HCT116 (cell line): ENCODE data around the gene TAGLN3. TPM values are rescaled to one million over a fixed set of nuclear protein-coding genes. Genes with fewer than 3 reads are reported as not detected.

Source experiments
- ATAC-seq: fragments of 200-7000 bp; cut with Tn5 transposase; 2 replicates; pipeline ENCODE4 v1.9.1; 2020; ENCODE audit warnings: mild to moderate bottlenecking, moderate library complexity
- BruUV-seq: library from RNA; stranded (reverse); fragments of 400-500 nt; replicated peaks from 2 replicates; lab custom pipeline; 2021; lab: Mats Ljungman, UMichigan
- CTCF ChIA-PET: fragments of 300-600 bp; sonication (Branson Sonifier 250); formaldehyde crosslinking; loops from one replicate; lab custom pipeline; 2021; ENCODE audit warnings: antibody characterized with exemption; lab: Charles Lee
- POLR2A ChIA-PET: fragments of 300-600, 350-600 bp; sonication (Branson Sonifier 250); formaldehyde crosslinking; loops from one replicate; lab custom pipeline; 2021; ENCODE audit warnings: antibody characterized with exemption; lab: Charles Lee
- RAD21 ChIA-PET, 2 experiments: fragments of 300-600 bp; sonication (Branson Sonifier 250); formaldehyde crosslinking; loops; one replicate each; lab custom pipeline; 2023; ENCODE audit warnings: low total read pairs in 2 of 2; ENCODE audit not compliant: uncharacterized antibody in 2 of 2, unreplicated experiment in 2 of 2, low non-redundant PET in 1 of 2; lab: Charles Lee
- DNase-seq: peaks from one replicate; pipeline ENCODE4 v3.0.0-alpha.2; 2010; ENCODE audit warnings: low read depth, low spot score
- H2AFZ ChIP-seq: fragments of 200-600 bp; shearing (Covaris generic), sonication (generic); 2 replicates; pipeline ENCODE4 v1.6.1; 2017; ENCODE audit warnings: low read depth, mixed run types, mixed read lengths, antibody characterized with exemption, low read length; ENCODE audit not compliant: poor library complexity, severe bottlenecking
- H3K27ac ChIP-seq: 2 replicates; pipeline ENCODE4 v1.5.1; 2012; ENCODE audit warnings: low read depth, low read length
- H3K27me3 ChIP-seq: fragments of 200-600 bp; sonication (generic); 2 replicates; pipeline ENCODE4 v1.6.1; 2016; ENCODE audit warnings: mixed run types, low read length, mixed read lengths; ENCODE audit not compliant: insufficient read depth
- H3K36me3 ChIP-seq, 2 experiments: fragments of 200-500 bp in 1 of 2; fragments of 200-600 bp in 1 of 2; sonication (Bioruptor generic) in 1 of 2; sonication (generic) in 1 of 2; 2 replicates each; pipeline versions ENCODE4 v1.5.1 to v1.6.1; 2014 to 2016; ENCODE audit warnings: low read length in 2 of 2, inconsistent platforms in 1 of 2, mixed read lengths in 1 of 2, mixed run types in 1 of 2; ENCODE audit not compliant: insufficient read depth in 2 of 2, control insufficient read depth in 1 of 2
- H3K4me1 ChIP-seq, 2 experiments: fragments of 200-600 bp in 1 of 2; sonication (generic) in 1 of 2; 2 replicates each; pipeline versions ENCODE4 v1.5.1 to v1.6.1; 2012 to 2017; ENCODE audit warnings: low read length in 2 of 2, inconsistent platforms in 1 of 2, mild to moderate bottlenecking in 1 of 2, mixed read lengths in 1 of 2, mixed run types in 1 of 2, moderate library complexity in 1 of 2; ENCODE audit not compliant: insufficient read depth in 2 of 2, control insufficient read depth in 1 of 2
- H3K4me2 ChIP-seq: fragments of 200-600 bp; sonication (generic); 2 replicates; pipeline ENCODE4 v1.6.1; 2017; ENCODE audit warnings: mixed run types, low read length, mixed read lengths
- H3K4me3 ChIP-seq, 2 experiments: fragments of 200-600 bp in 1 of 2; sonication (generic) in 1 of 2; replicated peaks in 1 of 2; 2 replicates each; pipeline ENCODE4 v1.5.1; 2011 to 2016; ENCODE audit warnings: low read length in 2 of 2, control low read depth in 1 of 2, low read depth in 1 of 2, mild to moderate bottlenecking in 1 of 2, mixed read lengths in 1 of 2, mixed run types in 1 of 2
- H3K79me2 ChIP-seq: fragments of 200-600 bp; sonication (generic); 2 replicates; pipeline ENCODE4 v1.6.1; 2017; ENCODE audit warnings: mild to moderate bottlenecking, mixed run types, low read length, moderate library complexity, mixed read lengths; ENCODE audit not compliant: insufficient read depth
- H3K9ac ChIP-seq: fragments of 200-600 bp; sonication (generic); 2 replicates; pipeline ENCODE4 v1.6.1; 2016; ENCODE audit warnings: low read length, mixed read lengths
- H3K9me2 ChIP-seq: fragments of 200-600 bp; sonication (generic), shearing (Covaris generic); 2 replicates; pipeline ENCODE4 v1.6.1; 2017; ENCODE audit warnings: mixed run types, mild to moderate bottlenecking, moderate library complexity; ENCODE audit not compliant: insufficient read depth
- H3K9me3 ChIP-seq, 2 experiments: fragments of 200-500 bp in 1 of 2; fragments of 200-600 bp in 1 of 2; sonication (Bioruptor generic) in 1 of 2; sonication (generic) in 1 of 2; 2 replicates each; pipeline ENCODE4 v1.6.1; 2014 to 2017; ENCODE audit warnings: low read length in 2 of 2, mixed read lengths in 2 of 2, inconsistent platforms in 1 of 2, low read depth in 1 of 2, mild to moderate bottlenecking in 1 of 2, mixed run types in 1 of 2, moderate library complexity in 1 of 2; ENCODE audit not compliant: control insufficient read depth in 1 of 2, insufficient read depth in 1 of 2
- H4K20me1 ChIP-seq: fragments of 200-600 bp; sonication (generic), shearing (Covaris generic); 2 replicates; pipeline ENCODE4 v1.6.1; 2017; ENCODE audit warnings: mixed run types, mild to moderate bottlenecking, moderate library complexity; ENCODE audit not compliant: insufficient read depth
- CBX3 ChIP-seq: IDR thresholded peaks from 2 replicates; pipeline ENCODE4 v1.6.1; 2012; ENCODE audit warnings: low read depth
- CEBPB ChIP-seq: IDR thresholded peaks from 2 replicates; pipeline ENCODE4 v1.6.1; 2012; ENCODE audit warnings: low read depth
- CTCF ChIP-seq, 3 experiments: fragments of 200-600 bp in 1 of 3; sonication (generic) in 1 of 3; IDR thresholded peaks in 2 of 3; conservative IDR thresholded peaks in 1 of 3; 2 replicates each; pipeline ENCODE4 v1.5.1; 2012 to 2017; ENCODE audit warnings: low read depth in 2 of 3, low read length in 2 of 3, antibody characterized with exemption in 1 of 3, borderline replicate concordance in 1 of 3, control low read depth in 1 of 3, mild to moderate bottlenecking in 1 of 3, mixed read lengths in 1 of 3, mixed run types in 1 of 3, moderate library complexity in 1 of 3; ENCODE audit not compliant: insufficient read depth in 1 of 3
- EGR1 ChIP-seq: IDR thresholded peaks from 2 replicates; pipeline ENCODE4 v1.6.1; 2012; ENCODE audit warnings: low read depth
- ELF1 ChIP-seq: IDR thresholded peaks from 2 replicates; pipeline ENCODE4 v1.6.1; 2012; ENCODE audit warnings: low read depth, borderline replicate concordance
- EZH2 ChIP-seq: fragments of 200-600 bp; sonication (generic); IDR thresholded peaks from 2 replicates; pipeline ENCODE4 v1.6.1; 2017; ENCODE audit warnings: antibody characterized with exemption, mixed run types
- EZH2phosphoT487 ChIP-seq: fragments of 200-600 bp; IDR thresholded peaks from 2 replicates; pipeline ENCODE4 v1.6.1; 2018; ENCODE audit warnings: antibody characterized with exemption, borderline replicate concordance
- JUND ChIP-seq: IDR thresholded peaks from 2 replicates; pipeline ENCODE4 v1.6.1; 2012
- MAX ChIP-seq: IDR thresholded peaks from 2 replicates; pipeline ENCODE4 v1.6.1; 2012
- POLR2A ChIP-seq: IDR thresholded peaks from 2 replicates; pipeline ENCODE4 v1.7.0; 2011; ENCODE audit warnings: borderline replicate concordance; ENCODE audit not compliant: insufficient read depth, insufficient read length; ENCODE audit errors: extremely low read depth
- POLR2AphosphoS5 ChIP-seq: IDR thresholded peaks from 2 replicates; pipeline ENCODE4 v1.6.1; 2011; ENCODE audit warnings: mild to moderate bottlenecking, low read depth, low read length, moderate library complexity
- RAD21 ChIP-seq: IDR thresholded peaks from 2 replicates; pipeline ENCODE4 v1.6.1; 2012; ENCODE audit warnings: low read depth, mild to moderate bottlenecking
- SIN3A ChIP-seq: IDR thresholded peaks from 2 replicates; pipeline ENCODE4 v1.6.1; 2012; ENCODE audit warnings: low read depth
- SP1 ChIP-seq: IDR thresholded peaks from 2 replicates; pipeline ENCODE4 v1.6.1; 2012; ENCODE audit warnings: low read depth
- SRF ChIP-seq: IDR thresholded peaks from 2 replicates; pipeline ENCODE4 v1.6.1; 2012; ENCODE audit warnings: low read depth
- TCF7L2 ChIP-seq: IDR thresholded peaks from 2 replicates; pipeline ENCODE4 v1.7.0; 2011; ENCODE audit warnings: borderline replicate concordance, inconsistent platforms; ENCODE audit not compliant: insufficient read depth, insufficient read length; ENCODE audit errors: extremely low read depth
- YY1 ChIP-seq: IDR thresholded peaks from 2 replicates; pipeline ENCODE4 v1.6.1; 2011; ENCODE audit warnings: low read length, low read depth, moderate library complexity, mild to moderate bottlenecking; ENCODE audit not compliant: insufficient replicate concordance; ENCODE audit errors: extremely low read depth
- ZBTB33 ChIP-seq: IDR thresholded peaks from 2 replicates; pipeline ENCODE4 v1.6.1; 2011; ENCODE audit warnings: mild to moderate bottlenecking, low read length, moderate library complexity; ENCODE audit not compliant: insufficient replicate concordance; ENCODE audit errors: extremely low read depth
- ZFX ChIP-seq: fragments of 450-650 bp; IDR thresholded peaks from 2 replicates; pipeline ENCODE4 v1.6.1; 2017
- ZNF274 ChIP-seq: fragments of 200-500 bp; sonication (Bioruptor generic); IDR thresholded peaks from 2 replicates; pipeline ENCODE4 v1.6.1; 2014; ENCODE audit warnings: mild to moderate bottlenecking, low read depth, low read length, inconsistent platforms
- intact Hi-C: fragments of 100-400 bp; cut with micrococcal nuclease; formaldehyde crosslinking; loops from 2 replicates; pipeline ENCODE4 v1.10.0; 2022
- total RNA-seq: library from RNA; stranded (reverse); gene quantifications from one replicate; pipeline ENCODE4 v1.2.1, GENCODE V29; 2021; ENCODE audit not compliant: unreplicated experiment

The TAGLN3 gene
- total RNA-seq, 1 experiment from 2014 or later = 0.64 TPM

- peak overlapping the region; percentile 99 for H2AFZ ChIP-seq
- H3K27ac ChIP-seq = peak overlapping the region; percentile 1; the same call in 1 of the 2 replicates
- ChIA-PET CTCF (interaction anchor here (0.6 to 5.1 kb wide), 50 partner anchors 10 to 989 kb away, joined by 3 to 109 read pairs (median 5); partner anchors contain the start of genes ABHD10 and TAGLN3), POLR2A (interaction anchor here (0.7 to 2.1 kb wide), 9 partner anchors 10 to 96 kb away, joined by 3 to 31 read pairs (median 4); partner anchors contain the start of gene ABHD10), RAD21 (interaction anchor here (1.0 to 2.1 kb wide), 15 partner anchors 24 to 344 kb away, joined by 3 to 10 read pairs (median 5); partner anchors contain the start of gene ABHD10 (in 1 of the 2))
- no peaks in the 10 kb centered on the region for H3K27me3 ChIP-seq
- no peak overlapping the region for H3K4me3 ChIP-seq
- no peak overlapping the region for H3K9ac ChIP-seq
- H3K4me1 ChIP-seq = peaks cover 0 to 14% of the 10 kb centered on the region in 2 experiments; a peak in 2 of 4 replicates
- peak overlapping the region; percentile 35 for H3K4me2 ChIP-seq
- H3K9me2 ChIP-seq = no peaks in the 10 kb centered on the region
- no peaks in the 10 kb centered on the region for H4K20me1 ChIP-seq
- peak; percentile 74 for DNase-seq
- H3K79me2 ChIP-seq = no peaks in the 10 kb centered on the region
- intact Hi-C loops = loop anchor here (1.0 kb wide), 2 partner anchors 24 to 46 kb away; no protein-coding TSS in a partner anchor
- ATAC-seq = peak; percentile 92
- H3K9me3 ChIP-seq = no peaks in the 10 kb centered on the region
- H3K36me3 ChIP-seq = no peaks in the 10 kb centered on the region; a peak in 1 of 4 replicates
- BruUV-seq = no TSS peak
- TF ChIP-seq ZFX = peak; percentile 16; the same call in 1 of the 2 replicates
- TF ChIP-seq ELF1 = no peak
- no peak for TF ChIP-seq SIN3A
- no peak for TF ChIP-seq SRF
- no peak for TF ChIP-seq ZBTB33
- peak; percentile 79 to 90 (median 89) for TF ChIP-seq CTCF (IDR thresholded peaks at IDR 0.05 in 2 of 3, conservative IDR thresholded peaks at IDR 0.05 in 1 of 3; ENCODE audit: borderline replicate concordance in 1 of 3, insufficient read depth in 1 of 3, low read depth in 2 of 3, low read length in 2 of 3)
- no peak for TF ChIP-seq MAX
- peak; percentile 93 for TF ChIP-seq RAD21
- no peak for TF ChIP-seq SP1
- no peak for TF ChIP-seq JUND
- no peak for TF ChIP-seq EGR1
- TF ChIP-seq EZH2phosphoT487 = no peak
- no peak for TF ChIP-seq POLR2A
- TF ChIP-seq ZNF274 = no peak
- no peak for TF ChIP-seq CEBPB
- peak; percentile 70 for TF ChIP-seq YY1
- no peak for TF ChIP-seq EZH2
- TF ChIP-seq CBX3 = peak; percentile 60; the same call in 1 of the 2 replicates
- TF ChIP-seq TCF7L2 = no peak
- 0 out of 2 replicates have a peak, but pooled peaks have one; percentile 14 for TF ChIP-seq POLR2AphosphoS5
Measured at GRCh38 chr3:112013058-112013783, 14.5 kb downstream of the TAGLN3 start.
